Amygdala (tissue), 56 donors: ENCODE data around the gene KIF22.
A peak's percentile ranks its signal among the peaks of the same experiment; 100 is the strongest.
"Not testable (repeated sequence)": the region's sequence is repeated elsewhere in the genome, so short reads cannot be mapped to it uniquely, and the experiment has no call there.

ENCODE experiments used
- DNase-seq, 56 donors: peaks; one replicate each; lab custom pipeline; 2025; lab: John Stamatoyannopoulos, UW

KIF22 gene

DNA sequence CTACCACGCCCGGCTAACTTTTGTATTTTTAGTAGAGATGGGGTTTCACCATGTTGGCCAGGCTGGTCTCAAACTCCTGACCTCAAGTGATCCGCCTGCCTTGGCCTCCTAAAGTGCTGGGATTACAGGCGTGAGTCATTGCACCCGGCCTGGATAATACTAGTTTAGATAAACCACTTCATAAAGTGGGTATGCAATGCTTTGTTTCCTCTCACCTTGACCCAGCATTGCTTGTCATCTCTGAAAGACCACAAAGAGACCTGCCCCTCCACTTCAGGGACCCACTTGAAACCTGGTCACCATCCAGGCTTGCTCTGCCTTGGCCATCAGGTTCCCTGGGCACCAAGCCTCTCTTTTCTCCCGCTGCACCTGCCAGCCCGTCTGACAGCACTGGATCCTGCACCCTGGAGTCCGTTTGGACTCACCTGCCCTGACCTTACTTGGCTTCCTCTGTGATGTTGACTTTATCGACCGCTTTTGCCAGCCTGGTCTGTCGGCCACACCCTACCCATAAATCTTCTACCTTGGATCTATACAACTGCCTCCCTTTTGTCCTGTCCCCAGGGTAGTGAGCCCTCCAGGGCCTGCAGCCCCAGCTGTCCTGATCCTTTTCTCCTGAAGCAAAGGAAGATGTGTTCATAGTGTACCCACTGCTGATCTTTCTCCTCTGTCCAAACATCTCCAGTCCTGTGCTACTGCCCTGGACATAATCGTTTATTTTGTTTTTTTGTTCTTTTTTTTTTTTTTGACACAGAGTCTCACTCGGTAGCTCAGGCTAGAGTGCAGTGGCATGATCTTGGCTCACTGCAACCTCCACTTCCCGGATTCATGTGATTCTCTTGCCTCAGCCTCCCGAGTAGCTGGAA lies 25.2 kb upstream of the KIF22 start:
- DNase-seq, result no peak

DNA sequence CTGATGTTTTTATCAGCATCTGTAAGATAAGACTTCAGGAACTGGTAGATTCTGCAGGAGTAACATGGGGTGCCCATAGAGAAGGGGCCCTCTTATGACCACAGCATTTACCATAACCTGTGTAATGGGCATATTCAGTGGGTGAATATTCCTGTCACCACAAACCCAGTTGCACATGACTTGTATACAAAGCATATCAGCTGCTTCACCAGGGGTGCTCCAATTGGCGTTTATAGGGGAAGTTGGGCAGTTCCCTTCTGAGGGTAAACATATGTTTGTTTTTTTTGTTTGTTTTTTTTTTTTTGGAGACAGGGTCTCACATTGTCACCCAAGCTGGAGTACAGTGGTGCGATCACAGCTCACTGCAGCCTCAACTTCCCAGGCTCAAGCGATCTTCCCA lies 24.0 kb upstream of the KIF22 start:
- DNase-seq, result no peak

DNA sequence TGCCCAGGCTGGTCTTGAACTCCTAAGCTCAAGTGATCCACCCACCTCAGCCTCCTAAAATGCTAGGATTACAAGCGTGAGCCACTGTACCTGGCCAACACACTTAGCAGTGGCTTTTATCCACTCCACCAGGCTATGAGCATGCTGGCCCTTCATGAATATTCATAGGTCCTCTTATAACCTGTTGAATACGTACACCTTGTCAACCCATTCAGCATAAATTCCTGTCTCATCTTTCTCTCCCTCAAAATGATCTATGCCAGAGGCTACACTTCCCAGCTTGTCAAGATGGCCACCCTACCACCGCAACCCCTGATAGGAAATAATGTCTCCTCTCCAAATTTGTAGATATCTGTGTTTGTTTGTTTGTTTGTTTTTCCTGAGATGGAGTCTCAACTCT lies 23.5 kb upstream of the KIF22 start:
- no peak for DNase-seq

DNA sequence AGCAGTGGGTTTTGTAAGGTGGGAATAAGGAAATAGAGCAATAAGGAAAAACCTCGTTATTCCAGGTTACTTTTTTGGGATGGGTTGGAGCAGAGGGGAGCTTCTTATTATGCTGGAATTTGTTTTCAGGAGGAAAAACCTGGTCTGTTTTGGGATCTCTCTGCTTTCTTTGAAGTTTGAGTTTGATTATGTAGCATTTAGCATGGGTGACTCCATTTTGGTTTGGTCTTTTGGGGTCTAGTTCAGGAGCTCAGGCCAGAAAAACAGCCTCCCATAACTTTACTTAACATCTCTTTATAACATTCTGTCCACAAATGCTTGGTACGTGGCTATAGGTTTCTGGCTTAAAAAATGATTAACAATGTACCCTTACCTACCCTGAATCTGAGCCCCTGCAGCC lies 21.0 kb upstream of the KIF22 start:
- no peak for DNase-seq

DNA sequence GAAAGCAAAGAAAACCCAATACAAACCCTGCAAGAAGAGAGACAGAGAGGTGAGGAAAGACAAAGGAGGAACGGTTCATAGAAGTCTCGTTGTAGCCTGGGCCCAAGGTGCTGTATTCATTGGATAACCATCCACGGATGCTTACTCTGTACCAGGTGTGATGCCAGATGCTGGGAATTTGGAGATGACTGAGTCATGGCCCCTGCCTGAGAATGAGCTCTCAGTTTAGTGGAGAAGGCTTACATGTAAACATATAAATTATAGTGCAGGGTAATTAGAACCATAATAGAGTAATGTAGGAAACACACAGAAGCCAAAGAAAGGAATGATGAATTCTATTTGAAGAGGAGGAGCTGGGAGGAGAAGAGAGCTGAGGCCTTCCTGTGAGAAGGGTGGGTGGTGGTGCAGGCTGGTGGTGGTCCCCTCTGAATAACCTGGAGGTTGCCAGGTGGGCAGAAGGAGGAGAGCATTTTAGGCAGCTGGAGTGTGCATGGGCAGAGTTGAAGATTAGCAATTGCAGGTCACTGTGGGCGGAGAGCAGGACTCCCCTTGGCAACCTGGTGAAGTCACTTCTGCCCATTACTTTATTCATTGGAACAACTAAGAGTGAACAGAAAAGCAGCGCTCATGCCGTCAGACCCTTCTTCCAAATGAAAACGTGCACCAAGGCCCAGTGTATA lies 20.2 kb upstream of the KIF22 start:
- DNase-seq, result no peak

- not testable (repeated sequence) for DNase-seq
These were observed 18.2 kb upstream of the KIF22 start for GRCh38 chr16:29772330-29772729.

DNA sequence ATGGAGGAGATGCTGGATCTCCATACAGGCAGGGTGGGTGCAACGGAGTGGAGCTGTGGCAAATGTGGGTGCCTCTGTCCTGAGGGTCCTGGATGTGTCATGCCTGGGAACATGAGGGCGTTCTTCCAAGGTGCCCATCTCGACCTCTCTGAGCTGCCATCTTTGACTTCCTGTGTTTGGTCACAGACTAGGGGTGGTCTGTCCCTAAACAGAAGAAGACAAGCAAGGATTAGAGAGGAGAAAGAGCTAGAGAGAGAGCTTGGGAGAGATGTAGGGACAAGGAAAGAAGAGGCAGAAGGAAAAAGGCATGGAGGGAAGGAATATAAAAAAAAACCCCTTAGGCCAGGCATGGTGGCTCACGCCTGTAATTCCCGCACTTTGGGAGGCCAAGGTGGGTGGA lies 15.8 kb upstream of the KIF22 start:
- no peak for DNase-seq

DNA sequence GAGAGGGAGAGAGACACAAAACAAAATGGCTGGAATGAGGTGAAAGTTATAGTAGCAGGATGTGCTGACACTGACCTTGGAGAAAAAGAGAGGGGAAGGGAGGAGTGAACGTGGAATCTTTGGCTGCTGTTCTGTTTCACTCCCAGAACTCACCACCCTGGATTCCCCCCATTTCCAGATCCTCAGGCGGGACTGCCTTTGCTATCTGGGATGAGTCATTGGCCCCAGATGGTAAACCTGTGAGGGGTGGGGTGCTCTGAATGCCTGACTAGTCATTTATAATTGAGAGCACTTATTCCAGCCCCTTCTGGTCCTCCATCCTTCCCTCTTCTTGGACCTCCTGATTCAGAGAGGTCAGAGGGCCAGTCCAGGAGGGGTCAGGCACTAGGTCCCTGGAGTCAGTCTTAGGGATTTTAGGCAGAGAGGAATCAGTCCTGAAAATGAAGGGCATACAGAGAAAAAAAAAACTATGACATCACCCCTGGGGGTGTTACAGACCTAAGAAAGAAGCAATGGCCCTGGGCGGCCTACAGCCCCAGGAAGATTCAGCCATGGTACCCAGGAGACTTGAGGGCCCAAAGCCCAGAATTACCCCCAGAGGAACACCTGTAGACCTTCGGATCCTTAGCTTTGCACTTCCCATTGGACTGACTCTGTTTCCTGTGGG lies 14.7 kb upstream of the KIF22 start:
- no peak for DNase-seq

GRCh38 chr16:29777576-29778350 lies 12.8 kb upstream of the KIF22 start, which contains the start of gene ZG16:
TSS of gene ZG16 (plus strand) at chr16:29778256. CDS start at chr16:29779267, 1,011 bp downstream.
- DNase-seq, result no peak

DNA sequence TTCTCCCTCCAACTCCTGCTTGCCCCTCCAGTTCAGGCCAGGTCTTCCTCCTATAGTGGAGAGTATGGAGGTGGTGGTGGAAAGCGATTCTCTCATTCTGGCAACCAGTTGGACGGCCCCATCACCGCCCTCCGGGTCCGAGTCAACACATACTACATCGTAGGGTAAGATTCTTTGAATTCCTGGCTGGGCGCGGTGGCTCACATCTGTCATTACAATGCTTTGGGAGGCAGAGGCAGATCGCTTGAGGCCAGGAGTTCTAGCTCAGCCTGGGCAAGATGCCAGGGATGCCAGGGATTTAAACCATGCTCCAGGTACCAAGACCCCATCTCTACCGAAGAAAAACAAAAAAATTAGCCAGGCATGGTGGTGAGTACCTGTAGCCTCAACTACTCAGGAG lies 11.1 kb upstream of the KIF22 start:
- DNase-seq, result no peak

- not testable (repeated sequence) for DNase-seq
These were observed 7.2 kb upstream of the KIF22 start for GRCh38 chr16:29783094-29783953.

GRCh38 chr16:29784157-29784556 lies 6.4 kb upstream of the KIF22 start:
- no peak for DNase-seq

- DNase-seq, result peak in 42 of 56 donors; percentile 1 to 69 (median 33)
These were observed 5.5 kb upstream of the KIF22 start for GRCh38 chr16:29784901-29785500.

GRCh38 chr16:29787155-29787554 lies 3.4 kb upstream of the KIF22 start:
- not testable (repeated sequence) for DNase-seq

DNA sequence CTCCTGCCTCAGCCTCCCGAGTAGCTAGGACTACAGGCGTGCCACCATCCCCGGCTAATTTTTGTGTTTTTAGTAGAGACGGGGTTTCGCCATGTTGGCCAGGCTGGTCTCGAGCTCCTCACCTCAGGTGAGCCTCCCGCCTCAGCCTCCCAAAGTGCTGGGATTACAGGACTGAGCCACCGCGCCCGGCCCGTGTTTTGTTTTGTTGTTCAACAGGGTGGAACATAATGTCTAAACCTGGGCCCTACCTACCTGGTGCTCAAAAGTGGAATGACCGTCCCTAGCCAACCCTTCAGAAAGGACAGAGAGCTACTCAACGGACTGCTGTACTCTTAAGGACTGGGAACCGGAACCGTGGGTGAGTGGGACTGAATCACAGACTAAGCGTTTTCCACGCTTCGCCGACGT lies 772 bp upstream of the KIF22 start:
- no peak for DNase-seq

DNA sequence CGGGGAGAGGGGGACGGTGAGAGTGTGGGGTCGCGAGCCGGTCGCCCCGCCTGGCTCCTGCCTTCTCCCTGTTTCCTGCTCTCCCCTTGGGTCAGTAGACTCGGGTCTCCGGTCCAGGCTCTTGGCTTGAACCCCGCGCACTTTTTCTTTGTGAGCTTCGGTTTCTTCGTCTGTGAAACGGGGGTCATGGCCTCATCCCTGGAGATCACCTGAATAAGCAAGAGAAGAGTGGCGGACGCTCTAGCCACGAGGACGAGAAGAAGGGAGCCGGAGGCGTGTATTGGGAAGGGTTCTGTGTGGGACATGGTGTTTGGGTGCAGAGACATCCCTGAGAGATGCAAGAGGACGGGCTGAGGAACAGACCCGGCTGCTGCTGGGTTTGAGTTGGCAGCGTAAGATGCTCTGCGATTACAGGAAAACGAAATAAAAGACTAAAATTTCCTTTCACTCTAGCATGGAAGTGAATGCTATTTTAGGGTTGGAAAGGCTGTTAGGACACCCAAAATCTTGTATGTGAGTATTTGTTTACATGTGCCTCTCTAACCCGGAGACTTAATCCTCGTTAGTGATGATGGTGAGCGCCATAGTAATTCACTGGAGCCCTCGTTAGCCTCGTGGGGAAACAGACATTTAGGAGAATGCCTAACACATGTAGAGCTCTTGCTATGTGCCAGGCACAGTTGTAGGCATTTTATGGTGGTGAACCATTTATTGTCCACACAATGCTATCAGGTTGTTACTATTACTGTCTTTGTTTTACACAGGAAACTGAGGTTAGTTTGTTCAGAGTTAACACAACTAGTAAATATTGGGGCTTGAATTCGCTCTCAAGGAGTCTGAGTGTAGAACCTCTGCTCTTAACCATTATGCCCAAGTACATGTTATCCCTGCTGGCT lies 646 bp downstream of the KIF22 start:
- no peak for DNase-seq

DNA sequence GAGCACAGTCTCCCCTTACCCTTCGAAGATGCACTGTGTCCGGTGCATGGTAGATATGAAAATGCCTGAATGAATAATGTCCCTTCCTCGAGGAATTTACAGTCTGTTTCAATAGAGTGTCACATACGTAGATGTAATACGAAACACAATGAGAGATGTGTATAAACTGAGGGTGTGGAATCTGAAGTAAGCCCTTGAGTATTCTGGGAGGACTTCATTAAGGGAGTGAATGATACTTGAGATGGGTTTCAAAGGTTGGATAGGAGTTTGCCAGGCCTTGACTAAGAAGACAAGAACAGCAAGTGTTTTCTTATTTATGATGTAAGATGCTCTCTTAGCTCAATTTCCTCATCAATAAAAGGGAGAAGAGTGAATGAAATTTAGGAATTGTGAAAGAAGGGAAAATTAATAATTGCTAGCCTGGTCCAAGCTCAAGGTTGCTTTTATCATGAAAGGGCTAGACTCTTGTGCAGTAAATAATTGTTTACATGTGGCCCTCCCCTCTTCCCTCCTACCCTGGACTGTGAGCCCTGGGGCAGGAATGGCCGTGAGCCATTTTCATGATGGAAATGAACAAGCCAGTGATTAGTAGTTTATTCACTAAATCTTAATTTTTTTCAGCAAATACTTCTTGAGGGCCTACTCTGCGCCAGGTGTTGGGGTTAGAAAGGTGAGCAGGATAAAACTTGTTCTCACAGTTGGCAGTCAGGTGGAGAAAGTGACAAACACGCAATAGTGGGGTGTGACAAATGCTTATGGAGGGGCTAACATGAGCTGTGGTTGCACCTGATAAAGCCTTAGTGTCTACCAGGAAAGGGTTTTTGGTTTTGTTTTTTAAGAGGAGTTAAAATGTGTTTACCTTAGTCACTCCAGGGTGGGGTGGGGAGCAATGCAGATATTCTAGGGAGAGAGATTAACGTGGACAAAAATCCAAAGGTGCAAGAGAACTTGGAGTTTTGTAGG lies 1.6 kb downstream of the KIF22 start:
- DNase-seq, result no peak
